Muscle of arm (tissue), 12 donors: ENCODE results near the gene TRAF3. TPM values are rescaled to one million over a fixed set of nuclear protein-coding genes. Genes with fewer than 3 reads are reported as not detected.
A peak's percentile ranks its signal among the peaks of the same experiment; 100 is the strongest.

Experiments
- DNase-seq: peaks from one replicate; pipeline ENCODE4 v3.0.0-alpha.2; 2013
- polyA plus RNA-seq, 12 donors: library from polyadenylated mRNA; unstranded; fragments of 120-200 nt; gene quantifications; one replicate each; pipeline ENCODE4 v1.2.1, GENCODE V29; 2013; ENCODE audit not compliant: insufficient read length in 12 of 12

Gene TRAF3
- polyA plus RNA-seq, 12 donors, result 9.6 to 19.3 (median 13.9) TPM; not detected in 1

DNA sequence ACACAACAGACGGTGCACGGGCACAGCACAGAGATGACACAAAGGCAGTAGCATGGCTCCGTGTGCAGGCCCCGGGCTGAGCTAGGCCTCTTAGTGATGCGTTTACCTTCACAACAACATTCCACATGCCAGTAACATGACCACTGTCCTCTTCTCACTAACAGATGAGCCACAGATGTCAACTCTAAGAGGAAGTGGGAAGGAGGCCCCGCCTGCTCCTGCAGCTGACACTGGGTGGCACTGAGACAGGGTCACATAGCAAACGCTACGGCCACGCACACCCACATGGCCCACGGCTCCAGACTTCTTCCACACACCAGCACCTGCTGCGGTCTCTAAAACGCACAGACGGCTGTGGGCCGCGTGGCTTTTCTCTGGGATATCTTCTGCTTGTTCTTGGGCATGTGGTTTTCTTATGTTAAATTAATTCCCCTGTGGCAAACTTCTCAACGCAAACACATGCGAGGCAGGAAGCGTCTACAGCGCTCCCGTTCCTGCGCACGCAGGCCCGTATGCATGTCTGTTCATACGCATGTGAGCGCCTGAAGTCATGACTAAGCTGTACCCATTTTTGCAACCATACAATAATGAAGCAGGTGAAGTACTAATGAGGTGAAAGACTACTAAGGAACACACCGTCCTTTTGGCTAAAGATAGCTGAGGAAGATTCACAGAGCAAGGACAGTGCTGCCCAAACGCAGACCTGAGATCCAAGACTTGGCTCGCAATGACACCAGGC is 172.0 kb downstream of the TRAF3 start:
- peak; percentile 25 for DNase-seq

DNA sequence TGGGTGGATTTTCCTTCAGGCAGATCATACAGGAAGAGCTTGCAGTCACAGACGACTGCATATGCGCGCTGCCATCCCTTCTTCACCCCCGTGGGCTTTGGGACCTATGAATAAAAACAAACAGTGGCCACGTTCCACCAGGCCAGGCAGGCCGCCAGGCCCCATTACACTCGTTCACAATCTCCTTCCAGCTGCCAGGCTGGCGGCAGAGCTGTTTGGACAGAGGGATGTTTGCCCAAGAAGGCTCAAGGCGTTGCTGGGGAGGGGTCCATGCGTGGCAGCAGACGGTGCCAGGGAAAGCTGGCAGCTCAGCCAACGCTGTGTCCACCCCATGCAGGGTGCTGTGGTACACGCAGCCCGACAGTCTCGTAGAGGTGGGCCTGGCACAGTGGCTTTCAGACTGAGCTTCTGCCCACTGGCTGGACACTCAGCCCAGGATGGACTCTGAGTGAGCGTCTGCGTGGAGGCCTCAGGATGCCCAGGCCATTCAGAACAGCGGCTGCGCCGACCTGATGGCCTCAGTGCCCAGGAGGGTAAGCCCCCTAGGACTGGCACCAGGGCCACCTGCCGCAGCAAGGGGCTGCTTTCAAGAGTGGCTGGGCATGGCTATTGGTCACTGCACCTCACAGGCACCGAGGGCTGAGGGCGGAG is 172.7 kb downstream of the TRAF3 start:
- DNase-seq, result no peak

DNA sequence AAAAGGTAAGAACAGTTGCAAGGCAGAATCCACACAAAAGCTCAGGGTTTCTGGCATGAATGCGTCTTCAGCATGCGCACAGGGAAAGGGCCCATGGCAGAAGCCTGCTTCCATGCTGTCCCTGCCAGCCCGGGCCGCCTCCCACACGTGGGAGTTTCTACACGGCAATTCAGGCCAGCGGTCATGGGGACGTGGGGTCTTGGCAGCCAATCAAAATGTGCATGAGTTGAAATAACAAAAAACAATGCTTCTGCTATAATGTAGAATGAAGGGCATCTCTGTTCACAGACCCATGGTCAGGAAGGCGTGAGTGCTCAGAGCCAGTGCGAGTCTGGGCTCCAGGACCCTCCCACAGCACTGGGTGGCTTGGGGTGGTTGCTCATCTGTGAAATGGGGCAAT is 173.8 kb downstream of the TRAF3 start:
- no peak for DNase-seq

DNA sequence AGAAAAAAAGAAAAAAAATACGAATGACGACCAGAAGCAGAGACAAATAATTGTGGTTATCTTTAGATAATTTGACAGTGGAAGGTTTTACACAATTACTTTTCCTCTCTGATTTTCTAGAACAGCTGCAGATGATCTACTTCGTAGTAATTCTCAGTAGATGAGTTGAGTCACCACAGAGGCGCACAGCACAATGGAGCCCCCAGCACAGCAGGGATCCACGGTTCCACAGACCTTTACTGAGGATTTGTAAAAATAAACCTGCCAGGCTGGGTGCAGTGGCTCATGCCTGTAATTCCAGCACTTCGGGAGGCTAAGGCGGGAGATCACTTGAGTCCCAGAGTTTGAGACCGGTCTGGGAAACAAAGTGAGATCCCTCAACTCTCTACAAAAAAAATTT is 174.6 kb downstream of the TRAF3 start:
- no peak for DNase-seq

DNA sequence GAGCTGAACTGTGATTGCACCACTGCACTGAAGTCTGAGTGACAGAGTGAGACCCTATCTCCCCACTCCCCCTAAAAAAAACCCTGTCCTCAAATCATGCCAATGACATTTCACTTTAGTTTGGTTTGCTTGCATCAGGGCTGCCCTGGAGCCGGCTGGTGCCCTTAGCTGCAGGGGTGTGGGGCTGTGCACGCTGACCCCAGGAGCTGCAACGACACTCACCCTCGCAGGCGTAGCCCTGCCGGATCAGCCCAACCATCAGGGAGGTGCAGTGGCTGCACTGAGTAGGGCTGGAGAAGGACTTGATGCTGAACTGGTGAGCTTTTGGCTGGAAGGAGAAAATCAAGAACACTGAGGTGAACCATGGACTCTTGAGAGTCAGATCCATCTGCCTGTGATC is 175.0 kb downstream of the TRAF3 start:
- no peak for DNase-seq

DNA sequence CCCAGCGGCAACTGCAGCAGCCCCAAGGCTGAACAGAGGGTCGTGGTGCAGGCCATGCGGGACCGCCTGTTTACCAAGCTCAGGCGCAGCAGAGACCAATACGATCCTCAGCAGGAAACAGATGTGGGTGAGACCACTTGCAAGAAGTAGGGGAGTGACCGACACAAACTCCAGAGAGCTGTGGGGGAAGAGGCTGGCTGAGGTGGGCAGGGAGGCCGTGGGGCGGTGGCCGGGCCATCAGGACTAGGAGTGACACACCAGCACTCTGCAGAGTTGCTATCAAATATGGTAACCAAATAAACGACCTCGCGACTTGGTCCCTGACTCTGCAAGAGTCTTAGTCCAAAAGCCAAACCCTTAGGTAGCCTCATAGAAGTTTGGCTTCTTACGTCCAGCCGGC is 175.9 kb downstream of the TRAF3 start:
- no peak for DNase-seq

DNA sequence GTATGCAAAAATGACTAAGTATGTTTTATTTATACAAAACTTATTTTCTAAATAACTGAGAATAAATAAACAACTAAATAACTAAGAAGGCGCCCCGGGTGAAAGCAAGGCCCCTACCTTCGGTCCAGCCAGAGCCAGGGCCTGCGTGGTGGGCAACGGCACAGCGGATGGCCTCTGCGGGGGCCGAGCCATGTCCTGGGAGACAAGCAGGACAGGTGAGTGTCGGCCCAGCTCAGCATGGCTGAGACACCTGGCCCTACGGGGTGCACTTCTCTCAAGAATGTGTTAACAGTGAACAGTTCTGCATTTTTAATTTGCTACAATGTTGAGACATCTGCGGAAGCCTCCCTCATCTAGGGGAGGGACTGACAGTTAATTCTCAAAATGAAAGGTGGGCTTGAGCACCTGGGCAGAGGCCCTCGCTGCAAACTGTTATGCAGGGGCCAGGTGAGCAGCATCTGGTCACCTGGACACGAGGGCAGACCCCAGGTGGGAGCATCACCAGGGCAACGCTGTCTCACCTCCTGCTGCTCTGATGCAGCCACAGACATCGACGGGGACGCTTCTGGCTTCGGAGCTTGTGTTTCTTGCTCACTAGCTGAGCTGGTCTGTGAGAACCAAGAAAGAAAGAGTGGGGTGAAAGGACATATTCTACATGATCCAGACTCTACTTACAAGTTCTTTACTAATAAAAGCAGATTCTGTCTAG is 177.0 kb downstream of the TRAF3 start:
- no peak for DNase-seq

DNA sequence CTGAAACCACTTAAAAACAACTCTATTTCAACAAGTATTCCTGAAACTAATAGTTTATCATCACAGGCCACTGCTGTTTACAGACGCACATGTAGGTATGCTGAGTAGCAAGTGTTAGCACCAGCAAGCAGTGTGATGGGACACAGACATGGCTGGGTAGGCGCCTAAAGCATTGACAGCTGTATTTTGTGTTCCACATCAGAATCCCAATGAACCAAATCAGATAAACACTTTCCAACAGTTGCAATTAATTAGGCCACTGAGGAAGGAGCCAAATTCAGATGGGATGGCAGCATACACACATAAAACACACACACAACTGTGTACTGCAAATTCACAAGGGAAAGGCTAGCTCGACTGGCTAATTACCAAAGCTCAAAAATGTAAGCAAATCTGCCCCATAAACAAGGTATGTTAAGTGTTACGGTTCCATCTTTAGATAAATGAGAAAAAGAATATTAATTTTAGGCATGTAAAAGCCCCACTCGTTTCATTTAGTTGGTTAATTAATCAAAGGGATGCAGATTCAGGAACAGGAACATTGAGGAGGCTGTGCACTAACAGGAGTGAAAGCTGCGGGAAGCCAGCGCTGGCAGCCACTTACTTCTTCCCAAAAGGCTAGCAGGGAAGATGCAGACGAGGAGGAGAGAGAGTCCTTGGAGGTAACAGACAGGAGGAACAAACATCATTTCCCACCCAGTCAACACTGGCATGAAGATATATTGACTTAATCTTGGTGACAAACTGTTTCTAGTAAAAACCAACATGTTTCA is 178.6 kb downstream of the TRAF3 start:
- DNase-seq, result no peak

DNA sequence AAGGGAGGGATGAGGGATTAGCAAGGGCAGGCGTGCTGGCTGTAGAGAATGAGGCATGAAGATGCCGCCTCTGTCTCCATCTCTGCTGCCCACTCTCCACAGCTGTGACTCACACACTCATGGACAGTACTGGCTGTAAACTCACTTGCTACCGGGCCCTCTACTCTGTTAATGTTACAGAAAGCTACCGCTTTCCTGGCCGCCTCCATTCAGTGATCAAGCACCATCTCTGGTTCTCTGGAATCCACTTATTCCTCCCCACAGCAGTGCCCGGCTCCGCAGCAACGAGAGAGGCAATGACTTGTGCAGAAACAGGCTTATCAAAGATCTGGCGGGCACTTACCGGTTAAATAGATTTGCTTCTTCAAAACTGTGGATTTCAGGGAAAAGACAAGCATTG is 180.0 kb downstream of the TRAF3 start:
- no peak for DNase-seq

DNA sequence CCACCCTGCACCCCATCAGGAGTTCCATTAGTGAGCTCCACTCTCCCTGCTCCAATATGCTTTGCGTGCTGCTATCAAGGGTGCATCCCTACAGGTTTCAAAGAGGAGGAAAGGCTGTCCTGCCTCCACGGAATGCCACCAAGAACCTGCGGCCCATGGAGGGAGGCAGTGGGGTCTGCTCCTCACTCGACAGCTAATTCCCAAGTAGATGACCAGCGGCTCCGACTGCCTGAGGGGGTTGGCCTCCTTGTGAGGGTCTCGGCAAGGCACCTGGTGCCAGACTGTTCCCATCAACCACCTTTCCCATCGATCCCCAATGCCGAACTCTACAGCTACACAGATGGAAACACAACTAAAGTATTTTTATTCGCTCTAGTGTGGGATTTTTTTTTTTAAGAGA is 181.2 kb downstream of the TRAF3 start:
- no peak for DNase-seq

Other genes with a start within 250 kb of the TRAF3 start
- gene RCOR1, start 184.8 kb upstream of the TRAF3 start, polyA plus RNA-seq, result 10 to 100 TPM in 11 of 12 donors, not detected in 1; 24.0 to 57.7 (median 32.5) TPM
- 10 to 100 TPM in 1 of 12 donors, 1 to 10 TPM in 3, under 1 TPM in 7, not detected in 1; 0.16 to 32.7 (median 0.62) TPM for gene AMN, start 145.2 kb downstream of the TRAF3 start, polyA plus RNA-seq